ENCODE results near the gene ZFP91. TPM values are rescaled to one million over a fixed set of nuclear protein-coding genes. Genes with fewer than 3 reads are reported as not detected.

Gene ZFP91
- total RNA-seq, 1 experiment from 2014 or later: 80.4 TPM

GRCh38 chr11:58625086-58625485, 46.2 kb downstream of the ZFP91 start:
- TF ChIP-seq POLR2AphosphoS5 (IDR thresholded peaks at IDR 0.05; ENCODE audit: low read depth, low read length) (no peak), TCF7L2 (IDR thresholded peaks at IDR 0.05; ENCODE audit: low read depth, low read length) (no peak), SIN3A (IDR thresholded peaks at IDR 0.05; ENCODE audit: borderline replicate concordance, insufficient read depth, low read depth, low read length) (no peak), CTCF (IDR thresholded peaks at IDR 0.05) (no peak)
- TF ChIP-seq, protein P1, sequence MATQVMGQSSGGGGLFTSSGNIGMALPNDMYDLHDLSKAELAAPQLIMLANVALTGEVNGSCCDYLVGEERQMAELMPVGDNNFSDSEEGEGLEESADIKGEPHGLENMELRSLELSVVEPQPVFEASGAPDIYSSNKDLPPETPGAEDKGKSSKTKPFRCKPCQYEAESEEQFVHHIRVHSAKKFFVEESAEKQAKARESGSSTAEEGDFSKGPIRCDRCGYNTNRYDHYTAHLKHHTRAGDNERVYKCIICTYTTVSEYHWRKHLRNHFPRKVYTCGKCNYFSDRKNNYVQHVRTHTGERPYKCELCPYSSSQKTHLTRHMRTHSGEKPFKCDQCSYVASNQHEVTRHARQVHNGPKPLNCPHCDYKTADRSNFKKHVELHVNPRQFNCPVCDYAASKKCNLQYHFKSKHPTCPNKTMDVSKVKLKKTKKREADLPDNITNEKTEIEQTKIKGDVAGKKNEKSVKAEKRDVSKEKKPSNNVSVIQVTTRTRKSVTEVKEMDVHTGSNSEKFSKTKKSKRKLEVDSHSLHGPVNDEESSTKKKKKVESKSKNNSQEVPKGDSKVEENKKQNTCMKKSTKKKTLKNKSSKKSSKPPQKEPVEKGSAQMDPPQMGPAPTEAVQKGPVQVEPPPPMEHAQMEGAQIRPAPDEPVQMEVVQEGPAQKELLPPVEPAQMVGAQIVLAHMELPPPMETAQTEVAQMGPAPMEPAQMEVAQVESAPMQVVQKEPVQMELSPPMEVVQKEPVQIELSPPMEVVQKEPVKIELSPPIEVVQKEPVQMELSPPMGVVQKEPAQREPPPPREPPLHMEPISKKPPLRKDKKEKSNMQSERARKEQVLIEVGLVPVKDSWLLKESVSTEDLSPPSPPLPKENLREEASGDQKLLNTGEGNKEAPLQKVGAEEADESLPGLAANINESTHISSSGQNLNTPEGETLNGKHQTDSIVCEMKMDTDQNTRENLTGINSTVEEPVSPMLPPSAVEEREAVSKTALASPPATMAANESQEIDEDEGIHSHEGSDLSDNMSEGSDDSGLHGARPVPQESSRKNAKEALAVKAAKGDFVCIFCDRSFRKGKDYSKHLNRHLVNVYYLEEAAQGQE (IDR thresholded peaks at IDR 0.05; ENCODE audit: insufficient read depth in 1 of 2, low read depth in 2 of 2, low read length in 1 of 2): no peak
- ChIA-PET POLR2A (no interaction called here), CTCF (no interaction called here)
- ATAC-seq (no peak), DNase-seq (ENCODE audit: low read depth, low spot score) (no peak)
- Histone ChIP-seq H3K27ac (ENCODE audit: low read length) (no peak overlapping the region), H3K4me1 (ENCODE audit: control insufficient read depth, insufficient read depth, low read length) (no peaks in the 10 kb centered on the region), H3K36me3 (ENCODE audit: control insufficient read depth, insufficient read depth, low read length) (peaks cover 51% of the 10 kb centered on the region), H3K9me3 (ENCODE audit: control insufficient read depth, insufficient read depth, low read depth, low read length) (no peaks in the 10 kb centered on the region), H3K27me3 (ENCODE audit: control insufficient read depth, insufficient read depth, low read length) (no peaks in the 10 kb centered on the region), H3K4me3 (ENCODE audit: low read depth in 2 of 2, low read length in 2 of 2) (no peak overlapping the region)
- BruUV-seq (replicated peaks): no TSS peak
- intact Hi-C loops (cut with micrococcal nuclease; ENCODE audit: unreplicated experiment): no loop called here
- in situ Hi-C loops (cut with HindIII; ENCODE audit: low pct_unique_long_range_greater_than_20kb, low sequenced_read_pairs): no loop called here

DNA sequence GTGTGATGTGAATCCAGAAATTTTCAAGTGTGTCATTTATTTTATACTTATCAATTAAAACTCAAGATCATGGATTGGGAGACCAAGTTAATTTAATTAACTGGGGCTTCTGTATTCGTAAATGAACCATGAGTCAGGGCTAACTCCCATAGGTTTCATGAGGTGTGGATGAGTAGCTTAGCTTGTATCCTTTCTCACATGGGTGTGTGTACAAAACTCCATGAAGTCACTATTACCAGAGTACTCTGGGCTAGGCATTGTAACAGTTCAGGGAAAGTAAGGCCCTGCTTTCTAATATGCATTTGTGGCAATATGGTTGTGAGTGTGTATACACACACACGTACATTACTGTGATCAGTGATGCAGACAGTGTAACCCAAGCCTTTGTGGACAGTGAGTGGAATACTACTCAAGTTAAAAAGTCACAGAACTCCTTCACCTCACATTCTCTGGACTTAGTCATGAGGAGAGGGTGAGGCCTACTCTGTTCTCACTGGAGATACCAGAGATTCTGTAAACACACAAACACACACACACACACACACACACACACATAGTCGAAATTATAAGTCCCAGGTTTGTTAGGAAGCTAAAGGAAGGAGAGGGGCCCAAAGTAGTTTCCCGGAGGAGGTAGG, 47.1 kb downstream of the ZFP91 start:
- BruUV-seq (replicated peaks): no TSS peak
- no peak for DNase-seq (ENCODE audit: low read depth, low spot score)
- ChIA-PET POLR2A (no interaction called here), CTCF (no interaction called here)
- Histone ChIP-seq H3K27me3 (ENCODE audit: control insufficient read depth, insufficient read depth, low read length) (no peaks in the 10 kb centered on the region), H3K27ac (ENCODE audit: low read length) (no peak overlapping the region), H3K4me1 (ENCODE audit: control insufficient read depth, insufficient read depth, low read length) (no peaks in the 10 kb centered on the region), H3K36me3 (ENCODE audit: control insufficient read depth, insufficient read depth, low read length) (peaks cover 43% of the 10 kb centered on the region), H3K4me3 (ENCODE audit: low read depth in 2 of 2, low read length in 2 of 2) (no peak overlapping the region), H3K9me3 (ENCODE audit: control insufficient read depth, insufficient read depth, low read depth, low read length) (no peaks in the 10 kb centered on the region)
- no peak for ATAC-seq
- intact Hi-C loops (cut with micrococcal nuclease; ENCODE audit: unreplicated experiment) (no loop called here), in situ Hi-C loops (cut with HindIII; ENCODE audit: low pct_unique_long_range_greater_than_20kb, low sequenced_read_pairs) (no loop called here)
- TF ChIP-seq CTCF (IDR thresholded peaks at IDR 0.05) (no peak), SIN3A (IDR thresholded peaks at IDR 0.05; ENCODE audit: borderline replicate concordance, insufficient read depth, low read depth, low read length) (no peak)

Measured in Panc1 (cell line).